GM23338 (cell line): ENCODE measurements around the gene STK38L. TPM values are rescaled to one million over a fixed set of nuclear protein-coding genes. Genes with fewer than 3 reads are reported as not detected.

ENCODE experiments used
- ATAC-seq: fragments of 200-7000 bp; cut with Tn5 transposase; 3 replicates; pipeline ENCODE4 v1.9.1; 2020
- DNase-seq: peaks from one replicate; pipeline ENCODE4 v3.0.0-alpha.2; 2015; ENCODE audit warnings: low spot score
- H2AFZ ChIP-seq: fragments of 200-600 bp; sonication (generic); 2 replicates; pipeline ENCODE4 v1.8.0; 2016; ENCODE audit warnings: antibody characterized with exemption, mild to moderate bottlenecking, moderate library complexity
- H3F3A ChIP-seq: fragments of 200-600 bp; sonication (generic); replicated peaks from 2 replicates; pipeline ENCODE4 v1.8.0; 2017; ENCODE audit warnings: antibody characterized with exemption, mixed run types, low read depth
- H3K27ac ChIP-seq: fragments of 200-600 bp; sonication (generic); 2 replicates; pipeline ENCODE4 v1.6.1; 2016; ENCODE audit warnings: low read depth
- H3K27me3 ChIP-seq: fragments of 200-600 bp; sonication (generic); 2 replicates; pipeline ENCODE4 v1.8.0; 2016; ENCODE audit warnings: mild to moderate bottlenecking, mixed run types, moderate library complexity; ENCODE audit not compliant: insufficient read depth
- H3K36me3 ChIP-seq: fragments of 200-600 bp; sonication (generic); 2 replicates; pipeline ENCODE4 v1.8.0; 2016; ENCODE audit warnings: mild to moderate bottlenecking; ENCODE audit not compliant: insufficient read depth
- H3K4me1 ChIP-seq: fragments of 200-600 bp; sonication (generic); 2 replicates; pipeline ENCODE4 v1.8.0; 2016; ENCODE audit warnings: mild to moderate bottlenecking, moderate library complexity; ENCODE audit not compliant: insufficient read depth
- H3K4me2 ChIP-seq: fragments of 200-600 bp; sonication (generic); 2 replicates; pipeline ENCODE4 v1.7.1; 2017; ENCODE audit warnings: mixed run types
- H3K4me3 ChIP-seq: fragments of 200-600 bp; sonication (generic); 2 replicates; pipeline ENCODE4 v1.6.1; 2016; ENCODE audit warnings: mixed run types
- H3K79me2 ChIP-seq: fragments of 200-600 bp; sonication (generic); replicated peaks from 2 replicates; pipeline ENCODE4 v1.8.0; 2017; ENCODE audit warnings: mild to moderate bottlenecking; ENCODE audit not compliant: insufficient read depth
- H3K9me2 ChIP-seq: fragments of 200-600 bp; sonication (generic); 2 replicates; pipeline ENCODE4 v1.8.0; 2017; ENCODE audit not compliant: insufficient read depth
- H4K20me1 ChIP-seq: fragments of 200-600 bp; sonication (generic); replicated peaks from 2 replicates; pipeline ENCODE4 v1.8.0; 2017; ENCODE audit warnings: mild to moderate bottlenecking; ENCODE audit not compliant: insufficient read depth
- H3K27ac Mint-ChIP-seq: 2 replicates; pipeline ENCODE4 v1.8.0; 2020; ENCODE audit warnings: inconsistent platforms, mild to moderate bottlenecking, moderate library complexity, mixed read lengths
- H3K27me3 Mint-ChIP-seq: 3 replicates; pipeline ENCODE4 v1.8.0; 2022; ENCODE audit warnings: low read depth, mild to moderate bottlenecking, moderate library complexity, mixed read lengths, inconsistent platforms; ENCODE audit not compliant: insufficient read depth, poor library complexity
- H3K36me3 Mint-ChIP-seq: 3 replicates; pipeline ENCODE4 v1.8.0; 2021; ENCODE audit warnings: low read depth, mild to moderate bottlenecking, inconsistent platforms, moderate library complexity, mixed read lengths
- H3K4me1 Mint-ChIP-seq: 3 replicates; pipeline ENCODE4 v1.8.0; 2020; ENCODE audit warnings: mild to moderate bottlenecking, inconsistent platforms, mixed read lengths
- H3K4me3 Mint-ChIP-seq: 3 replicates; pipeline ENCODE4 v1.8.0; 2021; ENCODE audit warnings: moderate library complexity, mild to moderate bottlenecking, inconsistent platforms, mixed read lengths
- H3K9me3 Mint-ChIP-seq: 3 replicates; pipeline ENCODE4 v1.8.0; 2020; ENCODE audit warnings: moderate library complexity, mild to moderate bottlenecking, inconsistent platforms, mixed read lengths
- CREB1 ChIP-seq: fragments of 250-450 bp; sonication (Bioruptor Pico); IDR thresholded peaks from 2 replicates; pipeline ENCODE4 v1.5.0; 2020; ENCODE audit warnings: low read depth, mild to moderate bottlenecking, moderate library complexity
- EZH2phosphoT487 ChIP-seq: fragments of 200-600 bp; sonication (generic); IDR thresholded peaks from one replicate; pipeline ENCODE4 v1.8.1; 2018; ENCODE audit warnings: antibody characterized with exemption; ENCODE audit not compliant: unreplicated experiment
- JUNB ChIP-seq: IDR thresholded peaks from one replicate; pipeline ENCODE4 v1.6.1; 2016; ENCODE audit warnings: antibody characterized with exemption; ENCODE audit not compliant: unreplicated experiment
- NANOG ChIP-seq: IDR thresholded peaks from 2 replicates; pipeline ENCODE4 v1.6.1; 2016; ENCODE audit warnings: antibody characterized with exemption, borderline replicate concordance
- ZNF114 ChIP-seq: fragments of 250-450 bp; sonication (Bioruptor Pico); IDR thresholded peaks from 2 replicates; pipeline ENCODE4 v1.5.0; 2020; ENCODE audit warnings: mild to moderate bottlenecking, moderate library complexity
- ZNF331 ChIP-seq: fragments of 250-450 bp; sonication (Bioruptor Pico); IDR thresholded peaks from 2 replicates; pipeline ENCODE4 v1.5.0; 2020; ENCODE audit warnings: low read depth, mild to moderate bottlenecking, moderate library complexity
- polyA plus RNA-seq: library from polyadenylated mRNA; unstranded; fragments of >200 nt; fragmentation: Nextera tagmentation; extraction: Ambion mirVana; gene quantifications from 2 replicates; pipeline ENCODE4 v1.2.1, GENCODE V29; 2016
- total RNA-seq: library from RNA; depleted of rRNA; stranded (reverse); fragments of >200 nt; shearing (Covaris generic); gene quantifications from 2 replicates; pipeline ENCODE4 v1.2.3, GENCODE V29; 2014
- TF ChIP-seq, protein P1 (sequence below), 2 experiments: fragments of 200-600 bp in 1 of 2; sonication (generic) in 1 of 2; conservative IDR thresholded peaks; 2 replicates each; pipeline versions ENCODE4 v1.5.1 to v1.6.1; 2016 to 2017; ENCODE audit warnings: antibody characterized with exemption in 2 of 2, low read depth in 2 of 2, mild to moderate bottlenecking in 2 of 2, moderate library complexity in 1 of 2
- TF ChIP-seq, protein P2 (sequence below): fragments of 250-450 bp; sonication (Bioruptor Pico); IDR thresholded peaks from 2 replicates; pipeline ENCODE4 v1.5.0; 2020; ENCODE audit warnings: mild to moderate bottlenecking, moderate library complexity

STK38L gene
- total and polyA plus RNA-seq, 2 experiments from 2014 or later: 28.9 to 56.5 TPM

GRCh38 chr12:27337376-27337775 lies 93.3 kb downstream of the STK38L start:
- peaks cover 23% of the 10 kb centered on the region for H3K4me1 ChIP-seq
- peaks cover 18% of the 10 kb centered on the region for H3K27me3 ChIP-seq
- no peak overlapping the region for H3K4me3 Mint-ChIP-seq
- H3F3A ChIP-seq: no peaks in the 10 kb centered on the region
- no peak overlapping the region for H3K4me3 ChIP-seq
- DNase-seq: peak; percentile 43
- TF ChIP-seq, protein P1, sequence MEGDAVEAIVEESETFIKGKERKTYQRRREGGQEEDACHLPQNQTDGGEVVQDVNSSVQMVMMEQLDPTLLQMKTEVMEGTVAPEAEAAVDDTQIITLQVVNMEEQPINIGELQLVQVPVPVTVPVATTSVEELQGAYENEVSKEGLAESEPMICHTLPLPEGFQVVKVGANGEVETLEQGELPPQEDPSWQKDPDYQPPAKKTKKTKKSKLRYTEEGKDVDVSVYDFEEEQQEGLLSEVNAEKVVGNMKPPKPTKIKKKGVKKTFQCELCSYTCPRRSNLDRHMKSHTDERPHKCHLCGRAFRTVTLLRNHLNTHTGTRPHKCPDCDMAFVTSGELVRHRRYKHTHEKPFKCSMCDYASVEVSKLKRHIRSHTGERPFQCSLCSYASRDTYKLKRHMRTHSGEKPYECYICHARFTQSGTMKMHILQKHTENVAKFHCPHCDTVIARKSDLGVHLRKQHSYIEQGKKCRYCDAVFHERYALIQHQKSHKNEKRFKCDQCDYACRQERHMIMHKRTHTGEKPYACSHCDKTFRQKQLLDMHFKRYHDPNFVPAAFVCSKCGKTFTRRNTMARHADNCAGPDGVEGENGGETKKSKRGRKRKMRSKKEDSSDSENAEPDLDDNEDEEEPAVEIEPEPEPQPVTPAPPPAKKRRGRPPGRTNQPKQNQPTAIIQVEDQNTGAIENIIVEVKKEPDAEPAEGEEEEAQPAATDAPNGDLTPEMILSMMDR (conservative IDR thresholded peaks at IDR 0.05; ENCODE audit: low read depth in 2 of 2): no peak
- TF ChIP-seq ZNF114 (CRISPR knock-in tag): no peak
- TF ChIP-seq CREB1 (CRISPR knock-in tag): no peak
- TF ChIP-seq, protein P2, sequence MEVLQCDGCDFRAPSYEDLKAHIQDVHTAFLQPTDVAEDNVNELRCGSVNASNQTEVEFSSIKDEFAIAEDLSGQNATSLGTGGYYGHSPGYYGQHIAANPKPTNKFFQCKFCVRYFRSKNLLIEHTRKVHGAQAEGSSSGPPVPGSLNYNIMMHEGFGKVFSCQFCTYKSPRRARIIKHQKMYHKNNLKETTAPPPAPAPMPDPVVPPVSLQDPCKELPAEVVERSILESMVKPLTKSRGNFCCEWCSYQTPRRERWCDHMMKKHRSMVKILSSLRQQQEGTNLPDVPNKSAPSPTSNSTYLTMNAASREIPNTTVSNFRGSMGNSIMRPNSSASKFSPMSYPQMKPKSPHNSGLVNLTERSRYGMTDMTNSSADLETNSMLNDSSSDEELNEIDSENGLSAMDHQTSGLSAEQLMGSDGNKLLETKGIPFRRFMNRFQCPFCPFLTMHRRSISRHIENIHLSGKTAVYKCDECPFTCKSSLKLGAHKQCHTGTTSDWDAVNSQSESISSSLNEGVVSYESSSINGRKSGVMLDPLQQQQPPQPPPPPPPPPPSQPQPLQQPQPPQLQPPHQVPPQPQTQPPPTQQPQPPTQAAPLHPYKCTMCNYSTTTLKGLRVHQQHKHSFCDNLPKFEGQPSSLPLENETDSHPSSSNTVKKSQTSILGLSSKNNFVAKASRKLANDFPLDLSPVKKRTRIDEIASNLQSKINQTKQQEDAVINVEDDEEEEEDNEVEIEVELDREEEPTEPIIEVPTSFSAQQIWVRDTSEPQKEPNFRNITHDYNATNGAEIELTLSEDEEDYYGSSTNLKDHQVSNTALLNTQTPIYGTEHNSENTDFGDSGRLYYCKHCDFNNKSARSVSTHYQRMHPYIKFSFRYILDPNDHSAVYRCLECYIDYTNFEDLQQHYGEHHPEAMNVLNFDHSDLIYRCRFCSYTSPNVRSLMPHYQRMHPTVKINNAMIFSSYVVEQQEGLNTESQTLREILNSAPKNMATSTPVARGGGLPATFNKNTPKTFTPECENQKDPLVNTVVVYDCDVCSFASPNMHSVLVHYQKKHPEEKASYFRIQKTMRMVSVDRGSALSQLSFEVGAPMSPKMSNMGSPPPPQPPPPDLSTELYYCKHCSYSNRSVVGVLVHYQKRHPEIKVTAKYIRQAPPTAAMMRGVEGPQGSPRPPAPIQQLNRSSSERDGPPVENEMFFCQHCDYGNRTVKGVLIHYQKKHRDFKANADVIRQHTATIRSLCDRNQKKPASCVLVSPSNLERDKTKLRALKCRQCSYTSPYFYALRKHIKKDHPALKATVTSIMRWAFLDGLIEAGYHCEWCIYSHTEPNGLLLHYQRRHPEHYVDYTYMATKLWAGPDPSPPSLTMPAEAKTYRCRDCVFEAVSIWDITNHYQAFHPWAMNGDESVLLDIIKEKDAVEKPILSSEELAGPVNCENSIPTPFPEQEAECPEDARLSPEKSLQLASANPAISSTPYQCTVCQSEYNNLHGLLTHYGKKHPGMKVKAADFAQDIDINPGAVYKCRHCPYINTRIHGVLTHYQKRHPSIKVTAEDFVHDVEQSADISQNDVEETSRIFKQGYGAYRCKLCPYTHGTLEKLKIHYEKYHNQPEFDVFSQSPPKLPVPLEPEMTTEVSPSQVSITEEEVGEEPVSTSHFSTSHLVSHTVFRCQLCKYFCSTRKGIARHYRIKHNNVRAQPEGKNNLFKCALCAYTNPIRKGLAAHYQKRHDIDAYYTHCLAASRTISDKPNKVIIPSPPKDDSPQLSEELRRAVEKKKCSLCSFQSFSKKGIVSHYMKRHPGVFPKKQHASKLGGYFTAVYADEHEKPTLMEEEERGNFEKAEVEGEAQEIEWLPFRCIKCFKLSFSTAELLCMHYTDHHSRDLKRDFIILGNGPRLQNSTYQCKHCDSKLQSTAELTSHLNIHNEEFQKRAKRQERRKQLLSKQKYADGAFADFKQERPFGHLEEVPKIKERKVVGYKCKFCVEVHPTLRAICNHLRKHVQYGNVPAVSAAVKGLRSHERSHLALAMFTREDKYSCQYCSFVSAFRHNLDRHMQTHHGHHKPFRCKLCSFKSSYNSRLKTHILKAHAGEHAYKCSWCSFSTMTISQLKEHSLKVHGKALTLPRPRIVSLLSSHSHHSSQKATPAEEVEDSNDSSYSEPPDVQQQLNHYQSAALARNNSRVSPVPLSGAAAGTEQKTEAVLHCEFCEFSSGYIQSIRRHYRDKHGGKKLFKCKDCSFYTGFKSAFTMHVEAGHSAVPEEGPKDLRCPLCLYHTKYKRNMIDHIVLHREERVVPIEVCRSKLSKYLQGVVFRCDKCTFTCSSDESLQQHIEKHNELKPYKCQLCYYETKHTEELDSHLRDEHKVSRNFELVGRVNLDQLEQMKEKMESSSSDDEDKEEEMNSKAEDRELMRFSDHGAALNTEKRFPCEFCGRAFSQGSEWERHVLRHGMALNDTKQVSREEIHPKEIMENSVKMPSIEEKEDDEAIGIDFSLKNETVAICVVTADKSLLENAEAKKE: no peak
- TF ChIP-seq NANOG: no peak
- TF ChIP-seq ZNF331 (CRISPR knock-in tag): no peak
- TF ChIP-seq EZH2phosphoT487: no peak
- no peak for TF ChIP-seq JUNB
- H3K79me2 ChIP-seq: peaks cover 73% of the 10 kb centered on the region
- no peaks in the 10 kb centered on the region for H3K36me3 Mint-ChIP-seq
- peaks cover 29% of the 10 kb centered on the region for H3K4me1 Mint-ChIP-seq
- H3K27ac Mint-ChIP-seq: no peak overlapping the region
- H3K9me2 ChIP-seq: no peaks in the 10 kb centered on the region
- H3K9me3 Mint-ChIP-seq: no peaks in the 10 kb centered on the region
- H3K27me3 Mint-ChIP-seq: peaks cover 8% of the 10 kb centered on the region
- H3K36me3 ChIP-seq: no peaks in the 10 kb centered on the region
- no peak overlapping the region for H3K4me2 ChIP-seq
- no peak overlapping the region for H2AFZ ChIP-seq
- H4K20me1 ChIP-seq: peaks cover 6% of the 10 kb centered on the region; the same call in 1 of the 2 replicates
- ATAC-seq: no peak
- H3K27ac ChIP-seq: no peak overlapping the region
